Measurements from ENCODE around the gene POT1. TPM values are rescaled to one million over a fixed set of nuclear protein-coding genes. Genes with fewer than 3 reads are reported as not detected.

Gene POT1
- total and polyA plus RNA-seq, 2 of the 13 experiments (the other 11 are each of a cell fraction or from before 2014, with no cell fraction given), result 21.7 to 23.4 TPM

DNA sequence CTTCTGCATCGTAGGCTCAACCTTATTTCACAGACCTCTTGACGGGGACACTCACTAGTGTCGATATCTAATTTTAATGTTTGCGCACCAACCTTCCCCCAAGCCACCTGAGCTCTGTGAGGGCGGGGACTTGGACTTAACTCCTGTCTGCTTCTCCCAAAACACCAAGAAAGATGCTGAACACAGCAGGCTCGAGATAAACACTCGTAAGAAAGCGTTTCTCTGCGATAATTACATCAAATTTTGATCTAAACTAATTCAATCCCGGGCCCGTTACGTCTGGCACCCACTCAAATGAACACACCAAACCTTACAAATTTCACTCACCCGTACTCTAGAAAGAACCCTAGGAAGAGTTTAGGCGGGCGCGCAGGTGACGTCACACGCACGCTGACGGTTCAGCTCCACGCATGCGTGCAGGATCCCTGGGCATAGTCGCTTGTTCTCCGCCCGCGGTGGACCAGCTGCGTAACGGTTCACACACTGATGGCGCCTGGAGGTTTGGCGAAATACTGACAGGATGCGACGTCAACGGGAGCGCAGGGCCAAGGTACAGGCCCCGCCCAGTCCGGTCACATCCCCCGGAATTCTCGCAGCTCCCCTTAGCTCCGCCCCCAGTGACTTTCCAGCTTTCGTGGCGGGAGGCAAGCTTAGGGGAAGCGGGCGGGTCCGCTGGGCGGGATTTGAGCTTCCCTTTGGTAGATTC is at the start of gene POT1 (continued):
- no peak for TF ChIP-seq TOPORS (CRISPR knock-in tag; IDR thresholded peaks at IDR 0.05)
- TF ChIP-seq SKI (IDR thresholded peaks at IDR 0.05; ENCODE audit: partially characterized antibody), result no peak
- peak; percentile 26; the same call in 1 of the 2 replicates for TF ChIP-seq FOXJ3 (CRISPR knock-in tag; IDR thresholded peaks at IDR 0.05; ENCODE audit: borderline replicate concordance)
- TF ChIP-seq NONO (IDR thresholded peaks at IDR 0.05), result no peak
- TF ChIP-seq NONO (CRISPR knock-in tag; conservative IDR thresholded peaks at IDR 0.05), result peak; percentile 39
- TF ChIP-seq, protein P1, sequence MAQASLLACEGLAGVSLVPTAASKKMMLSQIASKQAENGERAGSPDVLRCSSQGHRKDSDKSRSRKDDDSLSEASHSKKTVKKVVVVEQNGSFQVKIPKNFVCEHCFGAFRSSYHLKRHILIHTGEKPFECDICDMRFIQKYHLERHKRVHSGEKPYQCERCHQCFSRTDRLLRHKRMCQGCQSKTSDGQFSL (CRISPR knock-in tag; IDR thresholded peaks at IDR 0.05), result no peak
- no peak for TF ChIP-seq NR3C1 (CRISPR knock-in tag; IDR thresholded peaks at IDR 0.05)
- TF ChIP-seq MIER2 (CRISPR knock-in tag; IDR thresholded peaks at IDR 0.05), result no peak
- TF ChIP-seq XRCC5 (optimal IDR thresholded peaks at IDR 0.05; ENCODE audit: low read length), result peak; percentile 13
- TF ChIP-seq, protein P2, sequence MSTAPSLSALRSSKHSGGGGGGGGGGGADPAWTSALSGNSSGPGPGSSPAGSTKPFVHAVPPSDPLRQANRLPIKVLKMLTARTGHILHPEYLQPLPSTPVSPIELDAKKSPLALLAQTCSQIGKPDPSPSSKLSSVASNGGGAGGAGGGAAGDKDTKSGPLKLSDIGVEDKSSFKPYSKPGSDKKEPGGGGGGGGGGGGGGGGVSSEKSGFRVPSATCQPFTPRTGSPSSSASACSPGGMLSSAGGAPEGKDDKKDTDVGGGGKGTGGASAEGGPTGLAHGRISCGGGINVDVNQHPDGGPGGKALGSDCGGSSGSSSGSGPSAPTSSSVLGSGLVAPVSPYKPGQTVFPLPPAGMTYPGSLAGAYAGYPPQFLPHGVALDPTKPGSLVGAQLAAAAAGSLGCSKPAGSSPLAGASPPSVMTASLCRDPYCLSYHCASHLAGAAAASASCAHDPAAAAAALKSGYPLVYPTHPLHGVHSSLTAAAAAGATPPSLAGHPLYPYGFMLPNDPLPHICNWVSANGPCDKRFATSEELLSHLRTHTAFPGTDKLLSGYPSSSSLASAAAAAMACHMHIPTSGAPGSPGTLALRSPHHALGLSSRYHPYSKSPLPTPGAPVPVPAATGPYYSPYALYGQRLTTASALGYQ (CRISPR knock-in tag; IDR thresholded peaks at IDR 0.05), result no peak
- TF ChIP-seq MTF2 (CRISPR knock-in tag; IDR thresholded peaks at IDR 0.05; ENCODE audit: borderline replicate concordance), result no peak
- TF ChIP-seq, protein P3, sequence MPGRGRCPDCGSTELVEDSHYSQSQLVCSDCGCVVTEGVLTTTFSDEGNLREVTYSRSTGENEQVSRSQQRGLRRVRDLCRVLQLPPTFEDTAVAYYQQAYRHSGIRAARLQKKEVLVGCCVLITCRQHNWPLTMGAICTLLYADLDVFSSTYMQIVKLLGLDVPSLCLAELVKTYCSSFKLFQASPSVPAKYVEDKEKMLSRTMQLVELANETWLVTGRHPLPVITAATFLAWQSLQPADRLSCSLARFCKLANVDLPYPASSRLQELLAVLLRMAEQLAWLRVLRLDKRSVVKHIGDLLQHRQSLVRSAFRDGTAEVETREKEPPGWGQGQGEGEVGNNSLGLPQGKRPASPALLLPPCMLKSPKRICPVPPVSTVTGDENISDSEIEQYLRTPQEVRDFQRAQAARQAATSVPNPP (CRISPR knock-in tag; IDR thresholded peaks at IDR 0.05), result no peak
- TF ChIP-seq NR2F6 (IDR thresholded peaks at IDR 0.05), result no peak
- TF ChIP-seq NR2F6 (CRISPR knock-in tag; IDR thresholded peaks at IDR 0.05), result peak; percentile 26; the same call in 1 of the 2 replicates
- TF ChIP-seq, protein P4, sequence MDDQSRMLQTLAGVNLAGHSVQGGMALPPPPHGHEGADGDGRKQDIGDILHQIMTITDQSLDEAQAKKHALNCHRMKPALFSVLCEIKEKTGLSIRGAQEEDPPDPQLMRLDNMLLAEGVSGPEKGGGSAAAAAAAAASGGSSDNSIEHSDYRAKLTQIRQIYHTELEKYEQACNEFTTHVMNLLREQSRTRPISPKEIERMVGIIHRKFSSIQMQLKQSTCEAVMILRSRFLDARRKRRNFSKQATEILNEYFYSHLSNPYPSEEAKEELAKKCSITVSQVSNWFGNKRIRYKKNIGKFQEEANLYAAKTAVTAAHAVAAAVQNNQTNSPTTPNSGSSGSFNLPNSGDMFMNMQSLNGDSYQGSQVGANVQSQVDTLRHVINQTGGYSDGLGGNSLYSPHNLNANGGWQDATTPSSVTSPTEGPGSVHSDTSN (CRISPR knock-in tag; IDR thresholded peaks at IDR 0.05; ENCODE audit: borderline replicate concordance), result no peak
- TF ChIP-seq KMT2B (CRISPR knock-in tag; IDR thresholded peaks at IDR 0.05), result peak; percentile 92
- TF ChIP-seq, protein P5, sequence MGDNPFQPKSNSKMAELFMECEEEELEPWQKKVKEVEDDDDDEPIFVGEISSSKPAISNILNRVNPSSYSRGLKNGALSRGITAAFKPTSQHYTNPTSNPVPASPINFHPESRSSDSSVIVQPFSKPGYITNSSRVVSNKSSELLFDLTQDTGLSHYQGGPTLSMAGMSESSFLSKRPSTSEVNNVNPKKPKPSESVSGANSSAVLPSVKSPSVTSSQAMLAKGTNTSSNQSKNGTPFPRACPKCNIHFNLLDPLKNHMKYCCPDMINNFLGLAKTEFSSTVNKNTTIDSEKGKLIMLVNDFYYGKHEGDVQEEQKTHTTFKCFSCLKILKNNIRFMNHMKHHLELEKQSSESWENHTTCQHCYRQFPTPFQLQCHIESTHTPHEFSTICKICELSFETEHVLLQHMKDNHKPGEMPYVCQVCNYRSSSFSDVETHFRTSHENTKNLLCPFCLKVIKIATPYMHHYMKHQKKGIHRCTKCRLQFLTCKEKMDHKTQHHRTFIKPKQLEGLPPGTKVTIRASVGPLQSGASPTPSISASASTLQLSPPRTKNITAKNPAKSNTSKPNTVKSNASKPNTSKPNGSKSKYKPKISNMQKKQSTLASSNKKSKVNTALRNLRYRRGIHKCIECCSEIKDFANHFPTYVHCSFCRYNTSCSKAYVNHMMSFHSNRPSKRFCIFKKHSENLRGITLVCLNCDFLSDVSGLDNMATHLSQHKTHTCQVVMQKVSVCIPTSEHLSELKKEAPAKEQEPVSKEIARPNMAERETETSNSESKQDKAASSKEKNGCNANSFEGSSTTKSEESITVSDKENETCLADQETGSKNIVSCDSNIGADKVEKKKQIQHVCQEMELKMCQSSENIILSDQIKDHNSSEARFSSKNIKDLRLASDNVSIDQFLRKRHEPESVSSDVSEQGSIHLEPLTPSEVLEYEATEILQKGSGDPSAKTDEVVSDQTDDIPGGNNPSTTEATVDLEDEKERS (CRISPR knock-in tag; IDR thresholded peaks at IDR 0.05), result no peak; the same call in 1 of the 2 replicates
- no peak for TF ChIP-seq ZNF382 (CRISPR knock-in tag; IDR thresholded peaks at IDR 0.05; ENCODE audit: borderline replicate concordance)
- TF ChIP-seq CREB1 (IDR thresholded peaks at IDR 0.05), result peak; percentile 99
- peak; percentile 99 for TF ChIP-seq CREB1 (CRISPR knock-in tag; IDR thresholded peaks at IDR 0.05)
- TF ChIP-seq HNRNPLL (IDR thresholded peaks at IDR 0.05; ENCODE audit: low read depth, low read length, poor library complexity, severe bottlenecking), result peak; percentile 91
- no peak for TF ChIP-seq NR2F1 (CRISPR knock-in tag; IDR thresholded peaks at IDR 0.05)
- no peak for TF ChIP-seq ZNF563 (CRISPR knock-in tag; IDR thresholded peaks at IDR 0.05)
- peak; percentile 56; the same call in 1 of the 2 replicates for TF ChIP-seq ZFY (CRISPR knock-in tag; IDR thresholded peaks at IDR 0.05)

Measured in HepG2 (cell line).